ENCODE results near the gene LRBA.

The LRBA gene

GRCh38 chr4:150217808-150218207 lies 797.3 kb downstream of the LRBA start:
- no peak for DNase-seq

GRCh38 chr4:150217192-150217591 lies 797.9 kb downstream of the LRBA start:
- DNase-seq = no peak

- no peak for DNase-seq
Observed at GRCh38 chr4:150216726-150217125, 798.4 kb downstream of the LRBA start.

- DNase-seq = no peak
Observed at GRCh38 chr4:150215601-150216000, 799.5 kb downstream of the LRBA start.
